Stimulated activated naive CD8-positive, alpha-beta T cell treated with anti-CD3 and anti-CD28 coated beads, Interleukin-15, Interleukin-2, amounts not matched to agents 100 U/mL and 50 U/mL, for 24 hours (primary cell): ENCODE measurements around the gene TCAIM.
"Not testable (repeated sequence)": the region's sequence is repeated elsewhere in the genome, so short reads cannot be mapped to it uniquely, and the experiment has no call there.

ENCODE experiments used
- ATAC-seq: fragments of 150-1000 bp; cut with Tn5 transposase; one replicate; pipeline ENCODE4 v1.10.0; 2021
- DNase-seq: peaks from one replicate; pipeline ENCODE4 v3.0.0; 2021

The TCAIM gene

GRCh38 chr3:44343421-44343820, 4.9 kb downstream of the TCAIM start:
- DNase-seq (no peak), ATAC-seq (no peak)

DNA sequence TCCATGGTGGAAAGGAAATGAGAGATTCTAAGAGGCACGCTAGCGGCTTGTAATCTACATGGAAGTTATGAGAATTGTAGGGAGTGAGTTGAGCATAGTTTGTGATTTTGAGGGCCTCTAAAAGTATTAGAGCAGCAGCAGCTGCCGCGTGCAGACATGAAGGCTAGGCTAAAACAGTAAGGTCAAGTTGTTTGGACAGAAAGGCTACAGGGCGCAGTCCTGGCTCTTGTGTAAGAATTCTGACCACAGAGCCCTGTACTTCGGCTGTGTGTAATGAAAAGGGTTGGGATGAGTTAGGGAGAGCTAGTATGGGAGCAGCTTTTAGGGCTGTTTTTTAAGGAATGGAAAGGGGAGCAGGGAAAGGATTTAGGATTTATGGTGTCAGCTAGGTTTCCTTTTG, 8.0 kb downstream of the TCAIM start:
- not testable (repeated sequence) for DNase-seq, ATAC-seq

- no peak for ATAC-seq
These were observed 10.4 kb downstream of the TCAIM start for GRCh38 chr3:44348993-44349392.

GRCh38 chr3:44353355-44353924, 14.9 kb downstream of the TCAIM start:
- DNase-seq (no peak), ATAC-seq (no peak)

More at GRCh38 chr3:44348993-44349392, 10.4 kb downstream of the TCAIM start:
- no peak for DNase-seq

- DNase-seq (no peak), ATAC-seq (no peak)
These were observed 16.9 kb downstream of the TCAIM start for GRCh38 chr3:44355362-44356033.

GRCh38 chr3:44359146-44359751, 20.7 kb downstream of the TCAIM start:
- DNase-seq (no peak), ATAC-seq (no peak)

- DNase-seq (no peak), ATAC-seq (no peak)
These were observed 25.0 kb downstream of the TCAIM start for GRCh38 chr3:44363591-44363990.

GRCh38 chr3:44365952-44366351, 27.4 kb downstream of the TCAIM start:
- DNase-seq (no peak), ATAC-seq (no peak)

GRCh38 chr3:44375450-44375849, 36.9 kb downstream of the TCAIM start:
- DNase-seq (no peak), ATAC-seq (no peak)

GRCh38 chr3:44387404-44387803, 48.8 kb downstream of the TCAIM start:
- no peak for ATAC-seq
- DNase-seq: no peak

DNA sequence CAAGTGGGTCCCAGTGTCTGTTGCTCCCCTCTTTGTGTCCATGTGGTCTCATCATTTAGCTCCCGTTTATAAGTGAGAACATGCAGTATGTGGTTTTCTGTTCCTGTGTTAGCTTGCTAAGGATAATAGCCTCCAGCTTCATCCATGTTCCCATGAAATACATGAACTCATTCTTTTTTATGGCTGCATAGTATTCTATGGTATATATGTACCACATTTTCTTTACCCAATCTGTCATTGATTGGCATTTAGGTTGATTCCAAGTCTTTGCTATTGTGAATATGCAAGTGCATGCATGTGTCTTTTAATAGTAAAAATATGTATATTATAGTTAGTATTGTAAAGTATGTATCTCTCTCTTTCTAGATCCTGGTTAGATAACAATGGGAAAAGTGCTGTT, 53.9 kb downstream of the TCAIM start:
- DNase-seq (no peak), ATAC-seq (no peak)

DNA sequence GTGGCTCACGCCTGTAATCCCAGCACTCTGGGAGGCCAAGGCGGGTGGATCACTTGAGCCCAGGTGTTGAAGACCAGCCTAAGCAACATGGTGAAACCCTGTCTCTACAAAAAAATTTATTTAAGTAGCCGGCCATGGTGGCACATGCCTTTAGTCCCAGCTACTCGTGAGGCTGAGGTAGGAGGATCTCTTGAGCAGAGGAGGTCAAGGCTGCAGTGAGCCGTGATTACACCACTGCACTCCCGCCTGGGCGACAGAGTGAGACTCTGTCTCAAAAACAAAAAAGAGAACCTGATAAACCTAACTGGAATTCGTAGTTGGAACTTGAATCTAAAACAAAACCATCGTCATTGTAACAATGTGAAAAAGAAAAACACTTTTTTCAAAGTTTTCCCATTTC, 57.1 kb downstream of the TCAIM start:
- ATAC-seq (no peak), DNase-seq (no peak)

GRCh38 chr3:44396200-44397171, 57.9 kb downstream of the TCAIM start:
- no peak for ATAC-seq
- no peak for DNase-seq

GRCh38 chr3:44398271-44398670, 59.7 kb downstream of the TCAIM start:
- DNase-seq, ATAC-seq: not testable (repeated sequence)

DNA sequence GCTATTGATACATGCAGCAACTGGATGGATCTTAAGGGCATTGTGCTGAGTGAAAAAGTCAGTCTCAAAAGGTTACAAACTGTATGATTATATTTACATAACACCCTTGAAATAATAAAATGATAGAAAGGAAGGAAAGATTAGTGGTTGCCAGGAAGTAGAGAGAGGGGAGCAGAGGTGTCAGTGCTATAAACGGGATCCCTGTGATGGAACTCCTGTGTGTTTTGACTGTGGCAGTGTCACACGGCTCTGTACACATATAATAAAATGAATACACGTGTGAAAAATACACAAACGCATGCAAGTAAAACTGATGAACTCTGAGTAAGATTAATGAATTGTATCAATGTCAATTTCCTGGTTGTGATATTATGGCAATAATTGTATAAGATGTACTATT, 60.3 kb downstream of the TCAIM start:
- no peak for DNase-seq
- ATAC-seq: no peak

- no peak for DNase-seq
- ATAC-seq: no peak
These were observed 62.2 kb downstream of the TCAIM start for GRCh38 chr3:44400771-44401170.

GRCh38 chr3:44402548-44402947, 64.0 kb downstream of the TCAIM start:
- ATAC-seq: no peak
- DNase-seq: no peak

DNA sequence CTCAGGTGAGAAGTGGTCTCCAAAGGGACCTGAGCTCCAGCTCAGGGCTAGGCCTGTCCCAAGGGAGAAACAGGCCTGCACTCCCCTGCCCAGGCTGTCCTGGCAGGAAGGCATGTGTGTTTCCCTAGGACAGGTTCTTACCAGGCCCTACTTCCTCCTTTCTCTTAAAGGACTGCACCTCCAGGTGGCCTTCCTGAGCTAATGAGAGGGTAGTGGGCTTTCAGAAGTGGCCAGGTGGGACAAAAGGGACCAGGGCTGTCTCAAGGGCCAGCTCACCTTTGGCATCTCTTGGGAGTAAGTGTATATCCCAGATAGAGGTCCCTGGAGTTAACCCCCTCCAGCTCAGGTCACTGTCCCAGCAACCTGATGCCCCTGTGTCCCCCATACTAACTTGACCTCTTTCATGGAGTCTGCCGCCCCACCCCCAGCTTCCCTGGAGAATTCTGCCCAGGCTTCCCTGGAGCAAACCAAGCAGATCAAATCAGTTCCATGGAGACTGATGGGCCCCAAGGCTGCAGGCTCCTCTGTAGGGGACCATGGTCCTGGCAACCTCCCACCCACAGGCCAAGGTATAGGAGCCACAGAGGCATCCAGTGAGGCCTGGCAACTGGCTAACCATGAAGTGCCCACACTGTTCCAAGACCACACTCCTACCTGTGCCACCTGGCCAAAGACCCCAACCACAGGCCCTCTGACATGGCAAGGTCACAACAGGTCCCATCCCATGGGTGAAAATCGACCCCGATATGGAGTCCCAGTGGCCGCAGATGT, 71.3 kb downstream of the TCAIM start:
- no peak for ATAC-seq
- DNase-seq: no peak

DNA sequence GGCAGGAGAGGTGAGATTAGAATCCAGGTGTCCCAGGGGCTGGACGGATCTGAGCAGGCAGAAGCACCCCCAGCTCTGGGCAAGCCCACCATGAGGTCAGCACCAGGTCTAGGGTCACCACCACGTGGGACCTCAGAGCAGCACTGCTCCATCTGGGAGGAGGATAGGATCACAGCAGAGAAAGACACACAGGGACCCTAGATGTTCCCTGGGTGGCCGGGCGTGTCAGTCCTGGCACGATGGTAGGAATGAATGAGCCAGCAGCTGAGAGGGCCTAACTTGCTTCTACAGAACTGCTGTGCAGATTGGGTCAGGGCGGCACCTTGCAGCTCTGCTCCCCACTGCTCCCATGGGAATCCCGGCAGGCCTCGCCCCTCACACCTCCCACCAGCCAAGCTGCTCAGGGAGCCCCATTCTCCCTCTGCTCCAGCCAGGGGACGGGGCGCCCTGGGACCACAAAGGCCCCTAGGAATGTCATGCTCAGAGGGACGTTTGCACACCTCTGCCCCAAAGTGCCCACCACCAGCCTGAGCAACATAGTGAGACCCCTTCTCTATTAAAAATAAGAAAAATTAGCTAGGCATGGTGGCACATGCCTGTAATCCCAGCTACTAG, 72.6 kb downstream of the TCAIM start:
- DNase-seq (no peak), ATAC-seq (no peak)

DNA sequence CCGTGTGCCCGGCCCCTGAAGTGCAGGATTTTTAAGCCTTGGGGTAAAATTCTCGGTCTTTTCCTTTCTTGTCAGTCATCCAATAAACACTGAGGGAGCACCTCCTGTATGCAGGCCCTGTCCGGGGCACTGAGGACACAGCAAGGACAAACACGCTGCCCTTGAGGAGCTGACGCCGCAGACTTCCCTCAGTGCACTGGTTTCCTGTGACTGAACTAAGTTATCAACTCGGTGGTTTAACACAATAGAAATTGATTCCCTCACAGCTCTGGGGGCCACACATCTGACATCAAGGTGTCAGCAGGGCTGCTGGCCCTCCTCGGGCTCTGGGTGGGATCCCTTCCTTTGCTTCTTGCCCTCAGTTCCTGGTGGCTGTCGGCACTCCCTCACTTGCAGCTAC, 73.8 kb downstream of the TCAIM start:
- no peak for ATAC-seq
- no peak for DNase-seq

DNA sequence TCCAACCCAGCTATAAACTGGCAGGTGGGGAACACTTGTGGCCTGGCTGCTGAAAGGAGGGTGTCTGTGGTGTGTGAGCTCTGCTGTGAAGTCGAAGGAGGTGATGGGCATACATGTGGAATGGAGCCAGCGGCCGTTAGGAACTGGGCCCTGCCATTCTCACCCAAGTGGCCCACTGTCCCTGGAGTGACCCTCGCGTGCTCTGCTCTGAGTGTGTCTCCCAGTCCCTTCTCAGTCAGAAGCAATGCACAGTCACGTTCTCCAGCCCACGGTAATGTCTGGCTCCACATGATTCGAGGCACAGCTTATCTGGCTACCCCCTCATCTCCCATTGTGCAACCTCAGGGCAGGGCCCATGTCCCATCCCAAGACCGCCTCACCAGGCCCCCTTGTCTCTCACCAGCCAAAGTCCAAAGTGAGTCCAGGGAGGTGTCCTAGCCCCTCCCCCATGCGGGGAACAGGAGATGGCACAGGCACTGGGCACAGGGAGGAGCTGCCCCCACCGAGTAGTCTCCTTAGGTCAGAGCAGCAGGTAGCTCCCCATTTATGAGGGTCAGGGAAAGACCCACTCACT, 76.0 kb downstream of the TCAIM start:
- ATAC-seq (no peak), DNase-seq (no peak)
